ENCODE measurements around the gene NFAT5.

NFAT5 gene

GRCh38 chr16:69654280-69654931 is 88.6 kb downstream of the NFAT5 start:
- in situ Hi-C loops (cut with MboI; ENCODE audit: low sequenced_read_pairs), result no loop called here
- Histone ChIP-seq H3K9me3 (no peaks in the 10 kb centered on the region), H3K27me3 (ENCODE audit: low read depth) (no peaks in the 10 kb centered on the region), H3K4me1 (no peaks in the 10 kb centered on the region), H3K36me3 (replicated peaks) (peaks cover 30% of the 10 kb centered on the region), H3K4me3 (no peak overlapping the region)
- DNase-seq (ENCODE audit: low spot score in 2 of 2), result no peak

GRCh38 chr16:69660166-69660565 is 94.4 kb downstream of the NFAT5 start:
- Histone ChIP-seq H3K4me3 (no peak overlapping the region), H3K36me3 (replicated peaks) (peaks cover 42% of the 10 kb centered on the region), H3K9me3 (no peaks in the 10 kb centered on the region), H3K4me1 (no peaks in the 10 kb centered on the region), H3K27me3 (ENCODE audit: low read depth) (no peaks in the 10 kb centered on the region)
- no peak for DNase-seq (ENCODE audit: low spot score in 2 of 2)
- in situ Hi-C loops (cut with MboI; ENCODE audit: low sequenced_read_pairs), result no loop called here

- Histone ChIP-seq H3K9me3 (no peaks in the 10 kb centered on the region), H3K4me3 (no peak overlapping the region), H3K4me1 (no peaks in the 10 kb centered on the region), H3K36me3 (replicated peaks) (peaks cover 26% of the 10 kb centered on the region), H3K27me3 (ENCODE audit: low read depth) (no peaks in the 10 kb centered on the region)
- DNase-seq (ENCODE audit: low spot score in 2 of 2), result no peak
- in situ Hi-C loops (cut with MboI; ENCODE audit: low sequenced_read_pairs), result no loop called here
Observed at GRCh38 chr16:69662901-69663300, 97.1 kb downstream of the NFAT5 start.

- no peaks in the 10 kb centered on the region for H3K27me3 ChIP-seq (ENCODE audit: low read depth)
- in situ Hi-C loops (cut with MboI; ENCODE audit: low sequenced_read_pairs), result no loop called here
- no peaks in the 10 kb centered on the region for H3K9me3 ChIP-seq
- no peaks in the 10 kb centered on the region for H3K4me1 ChIP-seq
- DNase-seq (ENCODE audit: low spot score in 2 of 2), result no peak
- H3K36me3 ChIP-seq (replicated peaks), result peaks cover 26% of the 10 kb centered on the region
- no peak overlapping the region for H3K4me3 ChIP-seq
Observed at GRCh38 chr16:69663846-69664245, 98.1 kb downstream of the NFAT5 start.

- Histone ChIP-seq H3K9me3 (no peaks in the 10 kb centered on the region), H3K27me3 (ENCODE audit: low read depth) (no peaks in the 10 kb centered on the region), H3K4me3 (no peak overlapping the region), H3K4me1 (no peaks in the 10 kb centered on the region), H3K36me3 (replicated peaks) (peaks cover 29% of the 10 kb centered on the region)
- in situ Hi-C loops (cut with MboI; ENCODE audit: low sequenced_read_pairs), result no loop called here
- DNase-seq (ENCODE audit: low spot score in 2 of 2), result no peak
Observed at GRCh38 chr16:69669577-69669976, 103.8 kb downstream of the NFAT5 start.

- Histone ChIP-seq H3K36me3 (replicated peaks) (peaks cover 38% of the 10 kb centered on the region), H3K27me3 (ENCODE audit: low read depth) (no peaks in the 10 kb centered on the region), H3K4me1 (no peaks in the 10 kb centered on the region), H3K4me3 (no peak overlapping the region), H3K9me3 (no peaks in the 10 kb centered on the region)
- in situ Hi-C loops (cut with MboI; ENCODE audit: low sequenced_read_pairs), result no loop called here
- no peak for DNase-seq (ENCODE audit: low spot score in 2 of 2)
Observed at GRCh38 chr16:69672315-69672997, 106.7 kb downstream of the NFAT5 start.

GRCh38 chr16:69672998-69673713 is 107.4 kb downstream of the NFAT5 start:
- Histone ChIP-seq H3K27me3 (ENCODE audit: low read depth) (no peaks in the 10 kb centered on the region), H3K4me1 (no peaks in the 10 kb centered on the region), H3K9me3 (no peaks in the 10 kb centered on the region), H3K36me3 (replicated peaks) (peaks cover 41% of the 10 kb centered on the region), H3K4me3 (no peak overlapping the region)
- in situ Hi-C loops (cut with MboI; ENCODE audit: low sequenced_read_pairs), result no loop called here
- DNase-seq (ENCODE audit: low spot score in 2 of 2), result no peak

- Histone ChIP-seq H3K9me3 (no peaks in the 10 kb centered on the region), H3K27me3 (ENCODE audit: low read depth) (no peaks in the 10 kb centered on the region), H3K36me3 (replicated peaks) (peaks cover 36% of the 10 kb centered on the region), H3K4me3 (no peak overlapping the region), H3K4me1 (no peaks in the 10 kb centered on the region)
- DNase-seq (ENCODE audit: low spot score in 2 of 2), result no peak
- in situ Hi-C loops (cut with MboI; ENCODE audit: low sequenced_read_pairs), result no loop called here
Observed at GRCh38 chr16:69680358-69680757, 114.6 kb downstream of the NFAT5 start.

- Histone ChIP-seq H3K36me3 (replicated peaks) (peaks cover 33% of the 10 kb centered on the region), H3K4me1 (no peaks in the 10 kb centered on the region), H3K27me3 (ENCODE audit: low read depth) (no peaks in the 10 kb centered on the region), H3K9me3 (no peaks in the 10 kb centered on the region), H3K4me3 (no peak overlapping the region)
- DNase-seq (ENCODE audit: low spot score in 2 of 2), result no peak
- in situ Hi-C loops (cut with MboI; ENCODE audit: low sequenced_read_pairs), result no loop called here
Observed at GRCh38 chr16:69688589-69688988, 122.8 kb downstream of the NFAT5 start.

GRCh38 chr16:69691980-69692911 is 126.5 kb downstream of the NFAT5 start:
- Histone ChIP-seq H3K4me1 (no peaks in the 10 kb centered on the region), H3K9me3 (no peaks in the 10 kb centered on the region), H3K4me3 (no peak overlapping the region), H3K27me3 (ENCODE audit: low read depth) (no peaks in the 10 kb centered on the region), H3K36me3 (replicated peaks) (peaks cover 53% of the 10 kb centered on the region)
- no peak for DNase-seq (ENCODE audit: low spot score in 2 of 2)
- in situ Hi-C loops (cut with MboI; ENCODE audit: low sequenced_read_pairs), result no loop called here

GRCh38 chr16:69693916-69694315 is 128.2 kb downstream of the NFAT5 start:
- Histone ChIP-seq H3K4me1 (no peaks in the 10 kb centered on the region; the same call in 1 of the 2 replicates), H3K4me3 (no peak overlapping the region), H3K27me3 (ENCODE audit: low read depth) (no peaks in the 10 kb centered on the region), H3K36me3 (replicated peaks) (peaks cover 51% of the 10 kb centered on the region), H3K9me3 (no peaks in the 10 kb centered on the region)
- in situ Hi-C loops (cut with MboI; ENCODE audit: low sequenced_read_pairs), result no loop called here
- no peak for DNase-seq (ENCODE audit: low spot score in 2 of 2)

- Histone ChIP-seq H3K36me3 (replicated peaks) (peaks cover 38% of the 10 kb centered on the region), H3K9me3 (no peaks in the 10 kb centered on the region), H3K4me1 (no peaks in the 10 kb centered on the region; the same call in 1 of the 2 replicates), H3K27me3 (ENCODE audit: low read depth) (no peaks in the 10 kb centered on the region), H3K4me3 (no peak overlapping the region)
- in situ Hi-C loops (cut with MboI; ENCODE audit: low sequenced_read_pairs), result no loop called here
- DNase-seq (ENCODE audit: low spot score in 2 of 2), result no peak
Observed at GRCh38 chr16:69698404-69698803, 132.6 kb downstream of the NFAT5 start.

GRCh38 chr16:69699915-69700314 is 134.1 kb downstream of the NFAT5 start:
- no peak for DNase-seq (ENCODE audit: low spot score in 2 of 2)
- Histone ChIP-seq H3K4me1 (no peaks in the 10 kb centered on the region; the same call in 1 of the 2 replicates), H3K36me3 (replicated peaks) (peaks cover 32% of the 10 kb centered on the region), H3K9me3 (no peaks in the 10 kb centered on the region), H3K4me3 (no peak overlapping the region), H3K27me3 (ENCODE audit: low read depth) (no peaks in the 10 kb centered on the region)
- in situ Hi-C loops (cut with MboI; ENCODE audit: low sequenced_read_pairs), result no loop called here
